NCI-H2107 treated with DMSO at 0.1 percent for 48 hours (cell line): ENCODE measurements around the gene ELMOD2.
"Not testable (repeated sequence)": the region's sequence is repeated elsewhere in the genome, so short reads cannot be mapped to it uniquely, and the experiment has no call there.

Source experiments
- DNase-seq: peaks from one replicate; lab custom pipeline; 2025; ENCODE audit not compliant: unreplicated experiment; lab: John Stamatoyannopoulos, UW

The ELMOD2 gene, protein sequence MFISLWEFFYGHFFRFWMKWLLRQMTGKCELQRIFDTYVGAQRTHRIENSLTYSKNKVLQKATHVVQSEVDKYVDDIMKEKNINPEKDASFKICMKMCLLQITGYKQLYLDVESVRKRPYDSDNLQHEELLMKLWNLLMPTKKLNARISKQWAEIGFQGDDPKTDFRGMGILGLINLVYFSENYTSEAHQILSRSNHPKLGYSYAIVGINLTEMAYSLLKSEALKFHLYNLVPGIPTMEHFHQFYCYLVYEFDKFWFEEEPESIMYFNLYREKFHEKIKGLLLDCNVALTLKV

GRCh38 chr4:140523857-140524742, at the start of gene ELMOD2:
Gene ELMOD2 (plus strand): TSS chr4:140524168. CDS start chr4:140525429, 1,261 bp downstream.
- DNase-seq, result peak; percentile 83

DNA sequence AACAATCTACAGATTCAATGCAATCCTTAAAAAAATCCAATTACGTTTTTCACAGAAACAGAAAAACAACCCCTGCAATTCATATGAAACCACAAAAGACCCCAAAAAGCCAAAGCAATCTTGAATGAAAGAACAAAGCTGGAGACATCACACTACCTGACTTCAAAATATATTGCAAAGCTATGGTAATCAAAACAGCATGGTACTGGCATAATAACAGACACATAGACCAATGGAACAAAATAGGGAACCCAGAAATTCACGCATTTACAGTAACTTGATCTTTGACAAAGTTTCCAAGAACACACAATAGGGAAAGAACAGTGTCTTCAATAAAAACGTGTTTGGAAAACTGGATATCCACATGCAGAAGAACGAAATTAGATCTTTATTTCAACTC, 40.5 kb upstream of the ELMOD2 start:
- no peak for DNase-seq

GRCh38 chr4:140485939-140486338, 38.0 kb upstream of the ELMOD2 start:
- no peak for DNase-seq

DNA sequence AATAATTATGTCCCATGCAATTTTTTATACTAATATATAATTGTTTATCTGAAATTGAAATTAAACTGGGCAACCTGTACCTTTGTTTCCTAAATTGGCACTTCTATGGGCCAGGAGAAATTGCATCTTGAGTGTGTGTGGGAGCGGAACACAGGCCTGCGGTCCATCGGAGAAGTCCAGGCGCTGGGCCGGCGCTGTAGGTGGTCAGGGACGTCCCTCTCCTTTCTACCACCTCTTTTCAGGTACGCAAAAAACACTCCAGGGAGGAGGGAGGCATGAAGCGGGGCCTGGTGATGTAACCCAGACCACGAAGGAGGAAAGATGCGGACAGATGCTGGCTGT, 26.6 kb upstream of the ELMOD2 start:
- DNase-seq, result no peak

GRCh38 chr4:140497747-140498636, 26.0 kb upstream of the ELMOD2 start, which contains the start of gene MGAT4D:
Gene MGAT4D (minus strand): TSS chr4:140498293. CDS start chr4:140498222, 71 bp downstream.
- no peak for DNase-seq

- DNase-seq, result peak; percentile 20
Observed at GRCh38 chr4:140499391-140499790, 24.6 kb upstream of the ELMOD2 start.

DNA sequence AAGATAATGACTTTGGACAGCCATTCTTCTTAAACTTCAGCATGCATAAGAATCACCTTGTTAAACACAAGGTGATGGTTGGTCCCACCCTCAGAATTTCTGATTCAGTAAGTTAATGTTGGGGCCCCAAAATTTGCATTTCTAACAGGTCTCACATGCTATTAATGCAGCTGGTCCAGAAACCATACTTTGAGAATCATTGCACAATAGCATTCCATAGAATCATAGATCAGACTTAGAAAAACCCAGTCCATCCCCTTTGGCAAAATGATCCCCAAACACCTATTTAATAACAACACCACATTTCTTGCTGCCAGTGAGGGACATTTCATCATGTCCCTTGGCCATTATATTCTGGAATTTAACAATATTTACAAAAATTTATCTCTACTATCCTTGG, 19.7 kb upstream of the ELMOD2 start:
- no peak for DNase-seq

- not testable (repeated sequence) for DNase-seq
Observed at GRCh38 chr4:140513765-140514164, 10.2 kb upstream of the ELMOD2 start.

DNA sequence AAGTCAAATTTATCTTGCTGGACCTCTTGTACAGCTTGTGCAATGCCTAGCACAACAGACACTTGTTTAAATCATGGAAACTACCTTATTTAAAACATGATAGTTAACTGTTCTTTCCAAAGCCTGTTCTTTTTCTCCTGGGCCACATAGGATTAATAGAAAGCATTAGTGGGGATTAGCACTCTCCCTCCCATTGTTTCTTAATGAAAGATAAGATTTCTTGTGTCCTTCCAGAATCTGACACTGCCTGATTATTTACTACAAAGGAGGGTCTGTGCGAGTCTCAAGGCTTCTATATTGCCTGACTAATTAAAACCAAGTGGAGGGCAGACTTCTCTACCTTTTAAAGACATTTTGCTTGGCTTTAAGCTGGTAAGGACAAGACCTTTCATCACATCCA, 8.5 kb upstream of the ELMOD2 start:
- no peak for DNase-seq

GRCh38 chr4:140523370-140523856, 555 bp upstream of the ELMOD2 start:
- no peak for DNase-seq

GRCh38 chr4:140529434-140529833, 5.5 kb downstream of the ELMOD2 start:
- no peak for DNase-seq

- no peak for DNase-seq
Observed at GRCh38 chr4:140533951-140534480, 10.0 kb downstream of the ELMOD2 start.

- no peak for DNase-seq
Observed at GRCh38 chr4:140556372-140557085, 32.6 kb downstream of the ELMOD2 start.

- DNase-seq, result no peak
Observed at GRCh38 chr4:140557831-140558435, 34.0 kb downstream of the ELMOD2 start.

GRCh38 chr4:140559696-140560095, 35.7 kb downstream of the ELMOD2 start:
- DNase-seq, result no peak

- DNase-seq, result no peak
Observed at GRCh38 chr4:140568507-140569306, 44.7 kb downstream of the ELMOD2 start, which contains the start of gene UCP1. Gene UCP1 (minus strand): TSS chr4:140568961. CDS start chr4:140568729, 232 bp downstream.

- no peak for DNase-seq
Observed at GRCh38 chr4:140569307-140569638, 45.3 kb downstream of the ELMOD2 start.

DNA sequence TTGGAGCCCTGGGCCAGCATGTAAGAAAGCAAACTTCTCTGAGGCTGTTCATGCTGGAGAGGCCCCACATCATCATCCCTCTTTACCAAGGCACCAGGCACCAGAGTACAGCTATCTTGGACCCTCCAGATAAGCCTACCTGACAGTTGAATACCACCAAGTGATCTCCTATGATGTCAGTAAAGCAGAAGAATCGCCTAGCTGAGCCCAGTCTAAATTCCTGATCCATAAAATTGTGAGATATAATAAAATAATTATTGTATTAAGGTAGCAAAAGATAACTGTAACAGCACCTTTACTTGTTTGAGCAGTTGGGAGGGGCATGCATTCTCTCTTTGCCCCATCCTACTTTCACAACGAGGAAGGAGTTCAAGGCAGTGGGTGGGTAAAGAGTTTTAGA, 47.7 kb downstream of the ELMOD2 start:
- DNase-seq, result no peak

GRCh38 chr4:140575489-140575888, 51.5 kb downstream of the ELMOD2 start:
- no peak for DNase-seq
